ENCODE results near the gene MYD88. TPM values are rescaled to one million over a fixed set of nuclear protein-coding genes. Genes with fewer than 3 reads are reported as not detected.

The MYD88 gene
- total and polyA plus RNA-seq, 9 of the 15 experiments (the other 6 are each of a cell fraction or from before 2014, with no cell fraction given): 3.2 to 47.3 (median 27.6) TPM

GRCh38 chr3:38138349-38139190 lies at the start of gene MYD88 (continued):
- TF ChIP-seq CBX5 (IDR thresholded peaks at IDR 0.05; ENCODE audit: borderline replicate concordance, low read depth): no peak
- TF ChIP-seq MEF2A (IDR thresholded peaks at IDR 0.05; ENCODE audit: control insufficient read depth, low read depth, low read length): no peak
- no peak for TF ChIP-seq HMG20A (CRISPR knock-in tag; conservative IDR thresholded peaks at IDR 0.05)
- TF ChIP-seq ZSCAN29 (IDR thresholded peaks at IDR 0.05): no peak
- TF ChIP-seq ZNF79 (CRISPR knock-in tag; IDR thresholded peaks at IDR 0.05; ENCODE audit: low read depth): no peak
- TF ChIP-seq ZNF717 (CRISPR knock-in tag; IDR thresholded peaks at IDR 0.05): no peak
- TF ChIP-seq ATF4 (CRISPR knock-in tag; IDR thresholded peaks at IDR 0.05): 0 out of 2 replicates have a peak, but pooled peaks have one; percentile 33
- no peak for TF ChIP-seq ZZZ3 (IDR thresholded peaks at IDR 0.05)
- no peak for TF ChIP-seq SIRT6 (IDR thresholded peaks at IDR 0.05; ENCODE audit: low read depth, low read length)
- no peak for TF ChIP-seq NFATC3 (IDR thresholded peaks at IDR 0.05)
- no peak for TF ChIP-seq KLF6 (CRISPR knock-in tag; IDR thresholded peaks at IDR 0.05; ENCODE audit: borderline replicate concordance)
- no peak for TF ChIP-seq ZNF408 (CRISPR knock-in tag; IDR thresholded peaks at IDR 0.05; ENCODE audit: low read depth)
- no peak; the same call in 1 of the 2 replicates for TF ChIP-seq NCOA6 (IDR thresholded peaks at IDR 0.05)
- TF ChIP-seq PHF8 (IDR thresholded peaks at IDR 0.05; ENCODE audit: borderline replicate concordance, low read length): peak; percentile 97
- TF ChIP-seq SNAPC5 (CRISPR knock-in tag; IDR thresholded peaks at IDR 0.05): no peak
- no peak for TF ChIP-seq ZMIZ1 (IDR thresholded peaks at IDR 0.05; ENCODE audit: low read depth in 2 of 2, low read length in 2 of 2)
- TF ChIP-seq ZNF77 (CRISPR knock-in tag; IDR thresholded peaks at IDR 0.05): no peak
- peak; percentile 87 for TF ChIP-seq POLR2A (conservative IDR thresholded peaks at IDR 0.05)
- no peak for TF ChIP-seq STAT5B (CRISPR knock-in tag; IDR thresholded peaks at IDR 0.05)
- no peak; the same call in 1 of the 2 replicates for TF ChIP-seq L3MBTL2 (IDR thresholded peaks at IDR 0.05)
- TF ChIP-seq MNT (conservative IDR thresholded peaks at IDR 0.05): no peak; a peak in 1 of 4 replicates
- TF ChIP-seq CBX8 (IDR thresholded peaks at IDR 0.05; ENCODE audit: borderline replicate concordance, extremely low read depth, low read depth, low read length, poor library complexity, severe bottlenecking): no peak
